GM21825 (cell line): ENCODE measurements around the gene TRAF3.

Experiments used
- ATAC-seq: cut with Tn5 transposase; IDR thresholded peaks from one replicate; pipeline ENCODE4 v1.9.1; 2021; ENCODE audit warnings: mild to moderate bottlenecking, moderate library complexity; ENCODE audit not compliant: unreplicated experiment

Gene TRAF3, protein sequence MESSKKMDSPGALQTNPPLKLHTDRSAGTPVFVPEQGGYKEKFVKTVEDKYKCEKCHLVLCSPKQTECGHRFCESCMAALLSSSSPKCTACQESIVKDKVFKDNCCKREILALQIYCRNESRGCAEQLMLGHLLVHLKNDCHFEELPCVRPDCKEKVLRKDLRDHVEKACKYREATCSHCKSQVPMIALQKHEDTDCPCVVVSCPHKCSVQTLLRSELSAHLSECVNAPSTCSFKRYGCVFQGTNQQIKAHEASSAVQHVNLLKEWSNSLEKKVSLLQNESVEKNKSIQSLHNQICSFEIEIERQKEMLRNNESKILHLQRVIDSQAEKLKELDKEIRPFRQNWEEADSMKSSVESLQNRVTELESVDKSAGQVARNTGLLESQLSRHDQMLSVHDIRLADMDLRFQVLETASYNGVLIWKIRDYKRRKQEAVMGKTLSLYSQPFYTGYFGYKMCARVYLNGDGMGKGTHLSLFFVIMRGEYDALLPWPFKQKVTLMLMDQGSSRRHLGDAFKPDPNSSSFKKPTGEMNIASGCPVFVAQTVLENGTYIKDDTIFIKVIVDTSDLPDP

GRCh38 chr14:102776761-102777710 lies at the start of gene TRAF3:
Gene TRAF3, plus strand, starts transcription at chr14:102777449. Its CDS starts 92,753 bp downstream, at chr14:102870202.
- peak; percentile 46 for ATAC-seq

DNA sequence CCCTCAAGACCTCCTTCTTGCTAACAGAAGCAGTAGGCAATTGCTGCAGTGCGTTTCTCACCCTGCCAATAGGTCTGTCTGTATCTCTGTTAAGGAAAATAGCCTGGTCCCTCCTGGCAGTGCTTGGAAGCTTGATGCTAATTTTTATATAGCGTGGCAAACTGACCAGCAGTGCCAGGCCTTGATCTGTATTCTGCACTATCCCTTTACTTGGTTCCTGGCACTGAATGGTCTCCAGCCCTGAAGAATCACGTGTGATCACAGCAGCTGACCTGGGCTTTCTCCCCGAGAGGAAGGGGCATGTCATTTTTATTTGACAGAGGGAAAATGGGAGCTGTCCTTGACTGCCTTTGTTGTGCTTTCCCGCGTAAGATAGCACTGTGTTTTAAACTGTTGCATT lies 48.7 kb upstream of the TRAF3 start:
- ATAC-seq = no peak

DNA sequence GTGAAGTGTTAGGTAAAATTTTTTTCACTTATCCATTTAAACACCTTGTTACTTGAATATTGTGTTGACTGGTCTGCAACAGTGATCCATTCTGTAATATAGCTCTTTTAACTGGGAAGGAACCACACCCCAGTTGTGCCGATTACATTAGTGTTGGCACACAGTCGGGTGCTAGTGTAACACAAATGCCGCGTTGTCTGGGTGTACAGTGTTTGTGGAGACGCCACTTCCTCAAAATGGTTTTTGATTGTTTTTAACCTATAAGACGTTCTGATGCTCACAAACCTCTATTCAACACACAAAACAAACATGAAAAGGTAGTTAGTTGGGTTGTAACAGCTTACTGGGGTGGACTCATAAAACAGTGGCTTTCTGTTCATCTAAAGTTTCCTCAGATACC lies 48.0 kb upstream of the TRAF3 start:
- ATAC-seq = no peak

DNA sequence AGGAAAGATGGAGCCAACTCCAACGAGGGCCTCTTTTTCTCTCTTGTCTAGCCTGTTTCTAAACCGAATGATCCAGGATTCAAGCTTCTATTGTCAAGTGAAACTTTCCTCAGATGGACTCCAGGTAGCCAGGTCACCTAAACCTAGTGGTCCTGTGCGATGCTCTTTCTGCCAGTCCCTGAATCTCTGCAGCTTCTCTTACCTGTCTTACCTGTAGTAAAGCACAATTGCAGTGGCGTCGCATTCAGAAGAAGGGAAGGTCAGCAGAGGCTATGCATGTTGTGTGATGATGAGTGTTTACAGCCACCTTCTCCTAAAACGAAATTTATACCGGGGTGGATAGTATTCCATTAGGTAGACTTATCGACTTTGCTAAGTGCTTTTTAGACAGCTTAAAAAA lies 47.4 kb upstream of the TRAF3 start:
- no peak for ATAC-seq

- ATAC-seq = no peak
Measured at GRCh38 chr14:102731101-102731870, 46.0 kb upstream of the TRAF3 start.

DNA sequence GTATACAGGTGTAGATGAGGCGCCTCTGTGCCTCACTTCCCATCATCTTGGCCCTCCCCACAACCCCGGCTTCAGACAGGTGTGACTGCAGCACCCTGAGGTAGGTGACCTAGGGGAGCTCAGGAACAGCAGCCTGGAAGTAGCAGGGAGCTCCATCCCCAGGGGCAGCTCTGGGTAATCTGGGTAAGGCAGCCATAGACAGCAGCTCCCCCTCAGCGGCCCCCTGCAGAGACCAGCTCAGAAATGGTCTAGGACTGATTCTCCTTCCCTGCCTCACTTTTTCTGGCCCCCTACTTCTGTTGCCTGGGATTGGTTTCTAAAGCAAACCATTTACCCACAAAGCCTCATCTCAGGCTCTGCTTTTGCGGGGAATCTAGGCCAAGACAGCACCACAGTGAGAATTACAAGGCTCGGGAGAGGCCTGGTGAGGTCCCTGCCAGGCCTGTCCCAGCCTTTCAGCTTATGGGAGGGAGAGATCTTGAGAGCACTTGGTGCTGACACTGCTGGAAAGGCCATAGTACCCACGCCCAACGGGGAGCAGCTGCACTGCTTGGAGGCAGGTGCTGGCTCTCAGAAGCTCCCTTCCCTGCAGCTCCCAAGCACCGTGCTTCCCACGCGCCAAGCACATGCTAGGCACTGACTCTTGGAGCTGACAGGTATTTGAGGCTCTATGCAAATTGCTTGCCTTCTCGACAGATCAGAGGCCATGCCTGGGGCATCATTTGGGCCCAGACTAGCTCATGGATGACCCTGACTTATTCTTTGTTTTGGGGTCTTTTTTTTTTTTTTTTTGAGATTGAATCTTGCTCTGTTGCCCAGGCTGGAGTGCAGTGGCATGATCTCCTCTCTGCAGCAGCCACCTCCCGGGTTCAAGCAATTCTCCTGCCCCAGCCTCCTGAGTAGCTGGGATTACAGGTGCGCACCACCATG lies 45.1 kb upstream of the TRAF3 start:
- no peak for ATAC-seq

- no peak for ATAC-seq
Measured at GRCh38 chr14:102732924-102733323, 44.3 kb upstream of the TRAF3 start.

DNA sequence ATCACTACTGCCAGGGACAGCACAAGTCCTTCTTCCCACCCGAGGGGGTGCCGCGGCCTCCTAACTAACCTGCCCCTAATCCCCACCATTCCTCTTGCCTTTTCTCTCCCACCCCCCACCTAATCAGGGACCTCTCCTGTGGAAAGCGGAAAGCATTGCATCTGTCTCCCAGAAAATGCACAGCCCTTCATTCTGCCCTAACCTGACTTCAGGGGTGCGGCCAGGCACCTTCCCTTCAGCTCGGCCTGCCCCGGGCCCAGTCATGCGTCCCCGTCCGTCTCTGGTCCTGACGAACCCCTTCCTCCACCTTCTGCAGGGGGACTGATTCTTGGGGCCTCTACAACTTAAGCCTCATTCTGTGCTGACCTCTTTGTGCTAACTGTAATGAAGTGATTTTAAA lies 43.9 kb upstream of the TRAF3 start:
- no peak for ATAC-seq

GRCh38 chr14:102734436-102734835 lies 42.8 kb upstream of the TRAF3 start:
- ATAC-seq = no peak

DNA sequence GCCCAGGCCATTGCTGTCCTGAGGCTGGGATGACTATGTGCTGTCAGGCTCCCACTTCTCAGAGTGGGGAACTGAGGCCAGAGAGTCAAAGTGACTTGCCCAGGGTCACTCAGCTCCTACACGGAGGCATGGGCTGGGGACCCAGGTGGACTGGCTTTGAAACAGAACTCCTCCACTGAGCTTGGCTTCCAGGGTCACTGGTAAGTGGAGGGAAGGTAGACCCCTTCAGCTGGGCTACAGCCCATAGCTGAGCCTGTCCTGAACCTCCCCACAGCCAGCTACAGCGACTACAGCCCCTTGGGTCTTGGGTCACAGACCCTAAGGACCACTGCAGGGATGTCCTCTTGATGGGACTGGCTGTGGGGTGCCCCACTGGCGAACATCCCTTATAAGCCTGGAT lies 40.3 kb upstream of the TRAF3 start:
- no peak for ATAC-seq

DNA sequence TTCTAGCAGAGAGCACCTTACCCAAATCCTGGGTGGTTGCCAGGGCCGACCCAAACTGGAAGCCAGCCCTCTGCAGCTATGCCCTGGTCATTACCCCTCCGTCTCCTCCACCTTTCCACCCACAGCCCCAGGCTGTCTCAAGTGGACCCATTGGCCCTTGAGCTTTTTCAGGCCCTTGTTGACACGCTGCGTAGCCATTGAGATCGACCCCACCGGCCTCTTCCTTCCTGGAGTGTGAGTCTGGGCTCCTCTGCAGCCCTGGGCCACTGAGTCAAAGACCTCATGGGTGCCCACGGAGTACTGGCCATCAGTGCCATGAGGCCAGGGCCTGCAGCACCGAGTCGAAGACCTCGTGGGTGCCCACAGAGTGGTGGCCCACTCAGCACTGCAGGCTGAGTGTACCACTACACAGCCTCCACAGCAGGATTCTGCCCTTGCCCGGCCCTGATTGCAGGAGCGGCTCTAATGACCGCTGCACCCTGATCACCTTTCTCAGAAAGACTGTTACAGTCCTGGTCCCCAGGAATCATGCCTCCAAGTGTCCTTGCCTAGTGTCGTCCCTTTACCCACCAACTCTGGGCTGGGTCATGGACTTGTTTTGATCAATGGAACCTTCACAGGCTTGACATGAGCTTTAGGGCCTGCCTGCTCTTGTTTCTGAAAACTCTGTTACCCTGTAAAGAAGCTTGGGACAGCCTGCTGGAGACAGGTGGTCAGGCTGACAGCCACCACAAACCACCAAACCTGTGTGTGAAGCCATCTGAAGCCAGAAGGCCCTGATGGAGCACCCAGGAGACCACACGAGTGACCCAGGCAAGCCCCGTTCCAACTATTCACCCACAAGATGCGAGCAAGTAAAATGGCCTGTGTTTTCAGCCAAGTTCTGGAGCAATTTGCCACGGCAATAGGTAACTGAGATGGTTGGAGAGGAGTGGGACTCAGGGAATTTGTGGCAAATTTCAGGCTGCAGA lies 39.6 kb upstream of the TRAF3 start:
- ATAC-seq = no peak

DNA sequence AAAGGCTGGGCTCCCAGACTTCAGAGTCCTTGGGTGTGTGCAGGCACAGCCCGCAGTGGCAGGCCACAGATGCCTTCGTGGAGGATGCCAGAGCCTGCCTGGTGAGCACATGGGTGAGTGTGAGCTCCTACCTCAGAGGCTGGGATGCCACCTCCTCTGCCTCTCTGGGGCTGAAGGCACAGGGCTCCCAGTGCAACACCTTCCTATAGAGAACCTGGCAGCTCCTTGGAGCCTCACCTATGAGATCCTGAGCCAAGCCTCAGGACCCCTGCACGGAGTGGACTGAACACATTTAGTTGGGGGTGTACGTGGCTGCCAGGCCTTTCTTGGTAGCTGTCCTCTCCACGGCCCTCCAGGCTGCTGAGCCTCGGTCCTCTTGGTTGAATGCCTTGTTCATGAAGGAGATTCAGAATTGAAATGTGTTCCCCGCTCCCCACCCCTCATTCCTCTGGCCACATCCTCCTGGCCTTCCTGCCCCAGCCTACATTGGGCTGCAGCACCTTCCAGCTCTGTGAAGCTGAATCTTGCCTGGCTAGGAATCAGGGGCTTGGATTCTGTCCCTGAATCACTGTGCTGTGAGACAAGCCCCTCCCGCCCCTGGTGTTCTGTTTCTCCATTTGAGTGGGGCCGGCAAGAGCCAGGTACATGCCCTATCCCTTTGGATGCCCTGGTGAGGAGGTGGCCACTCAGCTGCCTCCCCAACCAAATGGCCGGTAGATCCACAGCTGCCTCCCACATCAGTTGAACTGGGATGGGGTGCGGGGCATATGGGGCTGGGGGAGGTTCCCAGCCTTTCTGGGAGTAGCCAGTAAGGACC lies 38.7 kb upstream of the TRAF3 start:
- no peak for ATAC-seq

DNA sequence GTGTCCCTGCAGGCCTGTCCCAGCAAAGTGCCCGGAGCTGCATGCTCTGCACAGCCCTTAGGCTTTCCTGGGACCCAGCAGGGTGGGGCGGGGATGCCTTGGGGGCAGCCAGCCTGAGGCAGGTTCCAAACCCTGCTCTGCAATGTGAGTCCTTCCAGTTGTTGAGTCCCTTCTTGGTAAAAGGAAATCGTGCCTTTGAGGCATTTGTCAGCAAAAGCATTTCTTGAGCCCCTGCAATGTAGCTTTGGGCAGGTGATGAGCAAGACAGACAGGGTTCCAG lies 38.1 kb upstream of the TRAF3 start:
- no peak for ATAC-seq

- ATAC-seq = no peak
Measured at GRCh38 chr14:102746634-102747438, 30.4 kb upstream of the TRAF3 start.

DNA sequence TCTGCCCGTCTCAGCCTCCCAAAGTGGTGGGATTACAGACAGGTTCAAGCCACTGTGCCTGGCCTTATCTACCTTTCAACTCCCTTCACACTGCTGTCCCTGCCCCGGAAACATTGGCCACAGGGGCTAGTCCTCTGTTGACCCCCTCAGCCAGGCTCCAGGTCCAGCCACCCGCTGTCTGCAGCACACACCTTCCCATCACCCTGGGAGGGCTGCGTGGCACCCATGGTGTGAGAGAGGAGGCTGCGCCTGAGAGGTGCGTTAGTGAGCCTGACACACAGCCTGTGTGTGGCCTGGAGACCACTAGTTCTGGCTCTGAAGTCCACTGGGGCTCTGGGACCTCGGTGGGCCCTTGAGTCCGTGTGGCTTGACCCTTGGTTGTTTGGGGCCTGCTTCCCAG lies 28.4 kb upstream of the TRAF3 start:
- no peak for ATAC-seq

- no peak for ATAC-seq
Measured at GRCh38 chr14:102749393-102750305, 27.6 kb upstream of the TRAF3 start.
